Mononuclear cell (primary cell): ENCODE measurements around the gene NTN4. TPM values are rescaled to one million over a fixed set of nuclear protein-coding genes. Genes with fewer than 3 reads are reported as not detected.
"Not testable (repeated sequence)": the region's sequence is repeated elsewhere in the genome, so short reads cannot be mapped to it uniquely, and the experiment has no call there.

Source experiments
- H3K27me3 ChIP-seq: 2 replicates; pipeline ENCODE4 v1.6.0; 2011; ENCODE audit warnings: low read length, control low read depth; ENCODE audit not compliant: insufficient read depth
- H3K4me1 ChIP-seq: 2 replicates; pipeline ENCODE4 v1.5.1; 2011; ENCODE audit warnings: mild to moderate bottlenecking, low read length, control low read depth; ENCODE audit not compliant: insufficient read depth
- H3K4me3 ChIP-seq: 2 replicates; pipeline ENCODE4 v1.5.1; 2011; ENCODE audit warnings: mild to moderate bottlenecking, low read length, moderate library complexity
- H3K9me3 ChIP-seq: 2 replicates; pipeline ENCODE4 v1.5.1; 2011; ENCODE audit warnings: low read depth, mild to moderate bottlenecking, control low read depth, low read length
- total RNA-seq: library from RNA; depleted of rRNA; stranded (reverse); fragments of >200 nt; gene quantifications from one replicate; pipeline ENCODE4 v1.2.3, GENCODE V29; 2012

The NTN4 gene
- total RNA-seq, 1 donor: 0.31 TPM

- not testable (repeated sequence) for H3K27me3 ChIP-seq, H3K4me3 ChIP-seq, H3K4me1 ChIP-seq, H3K9me3 ChIP-seq
Observed at GRCh38 chr12:95775466-95775865, 15.1 kb downstream of the NTN4 start.

GRCh38 chr12:95774311-95775045 lies 16.1 kb downstream of the NTN4 start:
- Histone ChIP-seq H3K4me1 (no peaks in the 10 kb centered on the region), H3K4me3 (no peak overlapping the region), H3K9me3 (no peaks in the 10 kb centered on the region), H3K27me3 (no peaks in the 10 kb centered on the region)

DNA sequence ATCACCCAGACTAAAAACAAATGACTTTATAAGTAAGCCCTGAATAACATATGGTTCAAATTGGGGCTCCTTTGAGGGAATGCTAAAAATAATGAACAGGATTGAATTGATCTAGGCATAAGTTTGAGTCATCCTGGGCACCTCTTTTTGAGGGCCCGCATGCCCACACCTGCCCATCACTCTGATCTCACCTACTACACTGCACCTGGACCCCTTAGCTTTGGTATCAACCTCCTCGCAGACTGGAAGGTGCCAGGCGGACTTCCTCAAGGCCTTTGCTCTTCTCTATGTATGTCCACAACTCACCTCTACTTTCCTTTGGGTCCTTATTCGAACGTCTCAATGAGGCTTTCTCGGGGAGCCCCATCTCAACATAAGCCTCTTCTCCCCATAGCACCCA lies 17.2 kb downstream of the NTN4 start:
- H3K4me3 ChIP-seq: no peak overlapping the region
- H3K4me1 ChIP-seq: no peaks in the 10 kb centered on the region
- H3K27me3 ChIP-seq: no peaks in the 10 kb centered on the region
- no peaks in the 10 kb centered on the region for H3K9me3 ChIP-seq

DNA sequence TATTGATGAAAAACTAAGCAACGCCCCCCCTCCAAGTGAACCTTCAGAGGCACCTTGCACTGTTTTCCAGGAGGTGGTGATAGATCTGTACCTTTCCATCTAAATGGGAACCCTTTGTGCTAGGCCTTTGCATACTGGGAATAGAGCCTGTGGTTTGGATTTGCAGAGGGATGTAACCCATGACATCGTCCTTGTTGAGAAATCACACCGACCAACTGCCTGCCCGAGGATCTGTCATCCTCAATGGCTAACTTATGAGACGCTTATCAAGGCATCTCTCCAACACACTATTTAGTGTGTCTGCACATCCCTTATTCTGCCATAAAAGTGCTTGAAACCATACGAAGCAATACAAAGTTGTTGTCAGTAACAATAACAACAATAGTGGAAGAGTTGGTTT lies 22.9 kb downstream of the NTN4 start:
- H3K27me3 ChIP-seq: peaks cover 2% of the 10 kb centered on the region
- H3K4me1 ChIP-seq: no peaks in the 10 kb centered on the region
- H3K4me3 ChIP-seq: no peak overlapping the region
- H3K9me3 ChIP-seq: no peaks in the 10 kb centered on the region

GRCh38 chr12:95766356-95767019 lies 24.1 kb downstream of the NTN4 start:
- Histone ChIP-seq H3K4me1 (no peaks in the 10 kb centered on the region), H3K4me3 (no peak overlapping the region), H3K27me3 (peaks cover 2% of the 10 kb centered on the region), H3K9me3 (no peaks in the 10 kb centered on the region)

- Histone ChIP-seq H3K4me3 (no peak overlapping the region), H3K4me1 (no peaks in the 10 kb centered on the region), H3K27me3 (peaks cover 2% of the 10 kb centered on the region), H3K9me3 (no peaks in the 10 kb centered on the region)
Observed at GRCh38 chr12:95764848-95765247, 25.7 kb downstream of the NTN4 start.

- Histone ChIP-seq H3K4me1 (no peaks in the 10 kb centered on the region), H3K27me3 (peaks cover 2% of the 10 kb centered on the region), H3K9me3 (no peaks in the 10 kb centered on the region), H3K4me3 (no peak overlapping the region)
Observed at GRCh38 chr12:95763809-95764253, 26.7 kb downstream of the NTN4 start.

DNA sequence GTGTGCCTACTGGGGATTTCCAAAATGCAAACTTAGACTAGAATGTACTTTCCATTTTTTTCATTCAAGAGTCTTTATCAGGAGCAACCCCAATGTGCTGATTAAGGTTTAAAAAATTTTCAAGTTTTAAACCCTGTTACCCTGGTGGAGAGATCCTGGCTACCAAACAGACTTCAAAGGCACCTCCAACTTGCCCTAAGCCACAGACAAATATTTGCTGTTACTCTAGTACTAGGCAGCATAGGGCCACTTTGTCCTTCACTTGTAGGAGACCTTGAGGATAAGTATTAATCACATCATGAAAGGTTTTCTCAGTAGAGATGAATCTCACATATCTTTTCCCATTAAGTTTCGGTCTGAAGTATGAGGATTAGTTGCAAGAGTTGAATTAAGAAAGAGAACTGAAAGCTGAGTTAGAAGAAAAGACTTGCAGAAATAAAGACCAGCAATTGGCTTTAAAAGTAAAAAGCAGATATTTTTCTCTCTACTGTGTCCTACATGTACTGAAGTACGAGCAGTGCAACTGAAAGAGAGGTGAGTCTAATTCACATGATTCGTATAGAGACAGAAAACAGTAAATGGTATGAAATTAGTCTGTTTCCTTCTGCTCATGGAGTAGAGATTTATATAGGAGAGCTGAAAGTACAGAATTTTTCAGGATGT lies 28.3 kb downstream of the NTN4 start:
- no peaks in the 10 kb centered on the region for H3K9me3 ChIP-seq
- no peak overlapping the region for H3K4me3 ChIP-seq
- no peaks in the 10 kb centered on the region for H3K27me3 ChIP-seq
- no peaks in the 10 kb centered on the region for H3K4me1 ChIP-seq

DNA sequence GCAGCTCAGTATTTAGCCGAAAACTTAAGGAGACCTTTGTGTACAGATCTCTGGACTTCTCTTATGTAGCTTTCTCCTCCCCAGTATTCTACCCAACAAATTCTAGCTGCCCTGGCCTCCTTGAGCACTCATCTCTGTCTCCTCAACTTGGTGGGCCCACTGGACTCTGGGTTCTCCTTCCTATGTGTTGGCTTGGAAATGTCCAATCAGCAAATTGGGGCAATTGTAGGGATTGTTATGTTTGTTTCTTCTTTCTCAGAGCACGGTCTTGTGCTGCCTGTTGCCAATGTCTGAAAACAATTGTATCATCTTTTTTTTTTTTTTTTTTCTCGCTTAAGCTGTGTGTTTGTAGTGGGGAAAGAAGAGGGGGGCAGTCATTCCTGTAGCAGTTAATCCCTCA lies 30.2 kb downstream of the NTN4 start:
- Histone ChIP-seq H3K27me3 (no peaks in the 10 kb centered on the region), H3K9me3 (no peaks in the 10 kb centered on the region), H3K4me1 (no peaks in the 10 kb centered on the region), H3K4me3 (no peak overlapping the region)

DNA sequence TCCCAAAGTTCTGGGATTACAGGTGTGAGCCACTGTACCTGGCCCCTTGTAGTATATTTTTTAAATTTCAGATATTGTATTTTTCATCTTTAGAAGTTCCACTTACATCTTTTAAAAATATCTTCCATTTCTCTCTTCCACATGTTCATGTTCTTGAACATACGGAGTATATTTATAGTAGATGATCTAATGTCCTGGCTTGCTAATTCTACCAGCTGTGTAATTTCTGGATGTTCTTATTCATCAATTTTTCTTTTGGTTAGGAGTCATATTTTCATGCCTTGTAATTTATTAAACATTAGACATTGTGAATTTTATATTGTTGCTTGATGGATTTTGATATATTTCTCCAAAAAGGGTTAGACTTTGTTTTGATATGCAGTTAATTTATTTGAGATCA lies 30.8 kb downstream of the NTN4 start:
- Histone ChIP-seq H3K4me1 (no peaks in the 10 kb centered on the region), H3K27me3 (no peaks in the 10 kb centered on the region), H3K9me3 (no peaks in the 10 kb centered on the region), H3K4me3 (no peak overlapping the region)

DNA sequence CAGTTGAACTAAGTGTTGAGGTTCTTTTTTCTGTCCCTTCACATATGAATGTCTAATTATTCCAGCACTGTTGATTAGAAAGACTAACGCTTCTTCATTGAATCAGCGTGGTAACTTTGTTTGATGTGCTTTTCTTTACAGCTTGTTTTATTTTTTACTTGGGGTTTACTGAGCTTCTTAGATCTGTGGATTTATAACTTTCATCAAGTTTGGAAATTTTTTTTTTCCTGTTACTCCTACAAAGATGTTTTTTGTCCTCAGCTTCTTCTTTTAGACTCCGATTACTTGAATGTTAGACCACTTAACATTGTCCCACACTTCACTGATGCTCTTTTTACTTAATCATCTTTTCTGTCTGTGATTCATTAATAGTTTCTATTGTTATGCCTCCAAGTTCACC lies 31.5 kb downstream of the NTN4 start:
- Histone ChIP-seq H3K4me3 (no peak overlapping the region), H3K4me1 (no peaks in the 10 kb centered on the region), H3K9me3 (no peaks in the 10 kb centered on the region), H3K27me3 (no peaks in the 10 kb centered on the region)

DNA sequence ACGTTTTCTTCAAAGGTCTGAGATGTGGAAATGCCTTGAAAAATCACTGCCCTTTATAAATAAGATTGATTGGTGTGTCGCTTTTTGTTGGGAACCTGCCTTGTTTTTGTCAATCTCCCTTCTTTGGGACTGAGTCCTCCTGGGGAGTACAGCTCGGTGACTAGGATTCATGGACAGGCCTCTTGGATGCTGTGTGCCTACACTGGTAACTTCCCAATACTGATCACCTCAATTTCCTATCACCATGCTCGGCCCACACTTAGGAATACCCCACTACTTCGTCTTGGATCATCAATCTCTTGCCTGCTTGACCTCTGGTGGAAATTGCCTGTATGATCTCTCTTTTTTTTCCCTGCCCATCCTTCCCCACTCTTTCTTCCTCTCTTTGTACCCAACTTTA lies 34.2 kb downstream of the NTN4 start:
- Histone ChIP-seq H3K9me3 (no peaks in the 10 kb centered on the region), H3K4me3 (no peak overlapping the region), H3K27me3 (no peaks in the 10 kb centered on the region), H3K4me1 (no peaks in the 10 kb centered on the region)

DNA sequence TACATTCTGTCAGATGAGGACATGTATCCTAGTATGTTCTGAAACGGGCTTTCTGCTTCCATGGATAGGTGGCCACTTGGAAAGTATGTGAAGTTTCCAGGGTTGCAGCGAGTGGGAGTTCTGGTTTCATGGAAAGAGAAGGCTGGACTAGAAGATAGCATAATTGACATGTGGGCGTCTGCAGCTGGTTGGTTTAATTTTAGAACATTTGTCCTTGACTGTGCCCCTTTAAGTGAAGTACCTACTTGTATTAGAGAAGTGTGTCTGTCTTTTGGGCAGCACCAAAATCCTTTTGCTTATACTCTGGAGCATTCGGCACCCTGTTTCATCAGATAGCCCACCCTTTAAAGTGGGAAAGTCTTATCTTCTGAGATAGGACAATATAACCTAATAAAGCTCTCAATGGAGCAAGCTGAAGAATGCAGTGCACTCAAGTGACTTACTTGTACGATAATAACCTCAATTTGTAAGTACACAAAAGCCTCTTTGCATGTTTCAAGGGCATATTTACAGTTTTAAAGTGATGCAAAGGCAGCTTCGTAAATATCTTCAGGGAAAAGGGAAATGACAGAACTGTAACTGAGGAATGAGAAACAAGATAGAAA lies 35.2 kb downstream of the NTN4 start:
- H3K4me1 ChIP-seq: no peaks in the 10 kb centered on the region
- H3K4me3 ChIP-seq: no peak overlapping the region
- H3K27me3 ChIP-seq: no peaks in the 10 kb centered on the region
- no peaks in the 10 kb centered on the region for H3K9me3 ChIP-seq

- not testable (repeated sequence) for H3K4me3 ChIP-seq, H3K27me3 ChIP-seq
Observed at GRCh38 chr12:95746062-95746461, 44.5 kb downstream of the NTN4 start.

DNA sequence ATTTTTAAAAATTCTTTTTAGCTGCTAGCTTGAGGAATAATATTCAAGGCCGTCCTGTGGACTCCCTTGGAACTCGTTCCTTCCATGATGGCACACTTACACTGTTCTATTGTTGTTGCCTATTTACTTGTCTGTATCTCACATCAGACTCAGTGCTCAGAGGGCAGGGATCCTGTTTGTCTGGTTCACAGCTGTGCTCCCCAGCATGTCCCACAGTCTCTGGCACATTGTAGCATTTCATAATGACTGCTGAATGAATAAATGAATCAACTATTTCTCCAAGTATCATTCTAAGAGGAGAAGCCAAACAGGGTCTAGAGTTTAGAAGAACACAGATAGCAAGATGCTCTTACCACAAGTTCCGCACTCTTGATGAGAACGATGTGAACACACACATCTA lies 48.0 kb downstream of the NTN4 start:
- H3K9me3 ChIP-seq: peaks cover 7% of the 10 kb centered on the region
- H3K4me1 ChIP-seq: no peaks in the 10 kb centered on the region
- peaks cover 5% of the 10 kb centered on the region for H3K27me3 ChIP-seq
- no peak overlapping the region for H3K4me3 ChIP-seq

More at GRCh38 chr12:95746062-95746461, 44.5 kb downstream of the NTN4 start:
- not testable (repeated sequence) for H3K4me1 ChIP-seq, H3K9me3 ChIP-seq
